ENCODE measurements around the gene SLC25A20.

The SLC25A20 gene

GRCh38 chr3:48820612-48821324, 77.9 kb downstream of the SLC25A20 start:
- Histone ChIP-seq H3K36me3 (ENCODE audit: control insufficient read depth in 2 of 2, insufficient read depth in 2 of 2, low read length in 2 of 2) (no peaks in the 10 kb centered on the region), H3K4me1 (ENCODE audit: control insufficient read depth in 2 of 2, insufficient read depth in 2 of 2, low read length in 2 of 2) (no peaks in the 10 kb centered on the region), H3K4me3 (ENCODE audit: low read length in 2 of 2) (no peak overlapping the region), H3K27ac (ENCODE audit: low read depth in 2 of 2, low read length in 2 of 2) (no peak overlapping the region), H3K27me3 (ENCODE audit: control insufficient read depth in 2 of 2, insufficient read depth in 2 of 2, low read length in 2 of 2) (no peaks in the 10 kb centered on the region), H3K9me3 (ENCODE audit: control insufficient read depth in 2 of 2, low read length in 2 of 2) (no peaks in the 10 kb centered on the region), H3K9ac (ENCODE audit: low read depth in 1 of 2, low read length in 2 of 2) (no peak overlapping the region)

- Histone ChIP-seq H3K9ac (ENCODE audit: low read depth in 1 of 2, low read length in 2 of 2) (no peak overlapping the region), H3K27me3 (ENCODE audit: control insufficient read depth in 2 of 2, insufficient read depth in 2 of 2, low read length in 2 of 2) (no peaks in the 10 kb centered on the region), H3K27ac (ENCODE audit: low read depth in 2 of 2, low read length in 2 of 2) (no peak overlapping the region), H3K4me1 (ENCODE audit: control insufficient read depth in 2 of 2, insufficient read depth in 2 of 2, low read length in 2 of 2) (no peaks in the 10 kb centered on the region), H3K9me3 (ENCODE audit: control insufficient read depth in 2 of 2, low read length in 2 of 2) (no peaks in the 10 kb centered on the region), H3K36me3 (ENCODE audit: control insufficient read depth in 2 of 2, insufficient read depth in 2 of 2, low read length in 2 of 2) (no peaks in the 10 kb centered on the region), H3K4me3 (ENCODE audit: low read length in 2 of 2) (no peak overlapping the region)
Measured at GRCh38 chr3:48819234-48820221, 79.2 kb downstream of the SLC25A20 start.

- Histone ChIP-seq H3K36me3 (ENCODE audit: control insufficient read depth in 2 of 2, insufficient read depth in 2 of 2, low read length in 2 of 2) (peaks cover 0 to 2% of the 10 kb centered on the region in 2 donors), H3K27ac (ENCODE audit: low read depth in 2 of 2, low read length in 2 of 2) (no peak overlapping the region), H3K9ac (ENCODE audit: low read depth in 1 of 2, low read length in 2 of 2) (no peak overlapping the region)
Measured at GRCh38 chr3:48811524-48811923, 87.2 kb downstream of the SLC25A20 start.

More at GRCh38 chr3:48811524-48811923, 87.2 kb downstream of the SLC25A20 start:
- no peaks in the 10 kb centered on the region for H3K4me1 ChIP-seq (ENCODE audit: control insufficient read depth in 2 of 2, insufficient read depth in 2 of 2, low read length in 2 of 2)
- no peak overlapping the region for H3K4me3 ChIP-seq (ENCODE audit: low read length in 2 of 2)
- H3K9me3 ChIP-seq (ENCODE audit: control insufficient read depth in 2 of 2, low read length in 2 of 2), result no peaks in the 10 kb centered on the region
- H3K27me3 ChIP-seq (ENCODE audit: control insufficient read depth in 2 of 2, insufficient read depth in 2 of 2, low read length in 2 of 2), result no peaks in the 10 kb centered on the region
